ENCODE data around the gene GPAM. TPM values are rescaled to one million over a fixed set of nuclear protein-coding genes. Genes with fewer than 3 reads are reported as not detected.

The GPAM gene
- total RNA-seq, 1 donor from 2014 or later = 34.0 TPM

DNA sequence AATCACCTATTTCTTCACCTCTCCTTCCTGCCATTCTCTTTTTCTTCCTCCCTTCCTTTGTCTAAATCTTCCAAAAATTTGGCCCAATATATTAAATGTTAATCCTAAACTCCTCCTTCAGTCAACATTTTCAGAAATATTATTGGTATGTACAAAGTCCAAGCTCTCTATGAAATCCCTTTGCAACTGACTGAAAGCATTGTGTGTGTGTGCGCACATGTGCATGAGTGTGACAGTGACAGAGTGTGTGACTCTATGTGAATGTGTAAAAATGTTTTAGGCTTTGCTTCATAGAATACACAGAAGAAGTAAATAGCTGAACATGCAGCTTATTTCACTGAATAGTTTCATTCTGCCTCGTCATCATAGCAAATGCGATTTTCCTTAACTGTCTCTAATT, 7.0 kb downstream of the GPAM start:
- Histone ChIP-seq H3K4me1 (no peaks in the 10 kb centered on the region), H3K9me3 (no peaks in the 10 kb centered on the region), H3K27me3 (no peaks in the 10 kb centered on the region), H3K4me3 (no peak overlapping the region), H3K36me3 (peaks cover 87% of the 10 kb centered on the region), H3K27ac (no peak overlapping the region)
- DNase-seq (no peak), ATAC-seq (no peak)
- TF ChIP-seq, protein P1, sequence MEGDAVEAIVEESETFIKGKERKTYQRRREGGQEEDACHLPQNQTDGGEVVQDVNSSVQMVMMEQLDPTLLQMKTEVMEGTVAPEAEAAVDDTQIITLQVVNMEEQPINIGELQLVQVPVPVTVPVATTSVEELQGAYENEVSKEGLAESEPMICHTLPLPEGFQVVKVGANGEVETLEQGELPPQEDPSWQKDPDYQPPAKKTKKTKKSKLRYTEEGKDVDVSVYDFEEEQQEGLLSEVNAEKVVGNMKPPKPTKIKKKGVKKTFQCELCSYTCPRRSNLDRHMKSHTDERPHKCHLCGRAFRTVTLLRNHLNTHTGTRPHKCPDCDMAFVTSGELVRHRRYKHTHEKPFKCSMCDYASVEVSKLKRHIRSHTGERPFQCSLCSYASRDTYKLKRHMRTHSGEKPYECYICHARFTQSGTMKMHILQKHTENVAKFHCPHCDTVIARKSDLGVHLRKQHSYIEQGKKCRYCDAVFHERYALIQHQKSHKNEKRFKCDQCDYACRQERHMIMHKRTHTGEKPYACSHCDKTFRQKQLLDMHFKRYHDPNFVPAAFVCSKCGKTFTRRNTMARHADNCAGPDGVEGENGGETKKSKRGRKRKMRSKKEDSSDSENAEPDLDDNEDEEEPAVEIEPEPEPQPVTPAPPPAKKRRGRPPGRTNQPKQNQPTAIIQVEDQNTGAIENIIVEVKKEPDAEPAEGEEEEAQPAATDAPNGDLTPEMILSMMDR (IDR thresholded peaks at IDR 0.05) = no peak
- intact Hi-C loops (cut with DNase I) = no loop called here

DNA sequence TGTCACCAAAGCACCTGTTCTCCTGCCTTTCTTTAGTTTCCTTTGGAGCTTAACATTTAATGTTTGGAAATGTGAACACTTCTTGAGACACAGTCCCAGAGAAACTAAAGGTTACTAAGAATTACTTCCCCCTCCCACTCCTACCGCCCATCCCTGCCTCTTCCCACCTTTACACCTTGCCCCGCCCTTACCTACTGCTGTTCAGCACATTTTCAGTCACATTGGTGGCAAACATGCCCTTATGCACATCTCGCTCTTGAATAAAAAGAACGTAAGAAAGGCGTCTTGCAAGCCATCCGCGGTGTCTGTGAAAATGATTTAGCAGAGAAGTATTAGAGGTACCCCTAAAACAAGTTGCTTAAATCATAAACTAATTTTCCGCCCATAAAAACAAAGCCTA, 8.2 kb downstream of the GPAM start:
- Histone ChIP-seq H3K4me1 (no peaks in the 10 kb centered on the region), H3K27me3 (no peaks in the 10 kb centered on the region), H3K9me3 (no peaks in the 10 kb centered on the region), H3K27ac (no peak overlapping the region), H3K36me3 (peaks cover 92% of the 10 kb centered on the region), H3K4me3 (no peak overlapping the region)
- intact Hi-C loops (cut with DNase I) = no loop called here
- no peak for DNase-seq
- TF ChIP-seq, protein P1 (IDR thresholded peaks at IDR 0.05) = no peak
- ATAC-seq = no peak

GRCh38 chr10:112173206-112173605, 10.4 kb downstream of the GPAM start:
- Histone ChIP-seq H3K36me3 (peaks cover 94% of the 10 kb centered on the region), H3K4me3 (no peak overlapping the region), H3K27ac (no peak overlapping the region), H3K9me3 (no peaks in the 10 kb centered on the region), H3K4me1 (no peaks in the 10 kb centered on the region), H3K27me3 (no peaks in the 10 kb centered on the region)
- TF ChIP-seq, protein P1 (IDR thresholded peaks at IDR 0.05) = no peak
- no peak for DNase-seq
- ATAC-seq = no peak
- intact Hi-C loops (cut with DNase I) = no loop called here

DNA sequence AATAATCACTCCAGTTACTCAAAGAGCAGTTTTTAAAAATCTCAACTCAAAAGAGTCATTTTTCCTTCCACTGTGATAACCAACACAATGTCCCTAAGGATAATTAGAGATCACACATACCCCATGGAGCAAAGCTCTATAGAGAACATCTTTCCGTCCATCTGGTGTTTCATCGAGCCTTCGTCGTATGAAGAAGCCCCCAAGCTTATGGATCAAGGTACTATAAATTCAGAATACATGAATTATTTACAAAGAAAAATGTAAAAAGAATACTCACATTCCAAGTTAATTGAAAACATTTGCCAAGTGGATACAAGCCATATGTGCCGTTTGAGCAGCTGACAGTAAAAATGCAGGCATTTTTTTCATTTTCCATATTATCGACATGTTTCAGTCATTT, 14.8 kb downstream of the GPAM start:
- Histone ChIP-seq H3K36me3 (peaks cover 99% of the 10 kb centered on the region), H3K27me3 (no peaks in the 10 kb centered on the region)
- intact Hi-C loops (cut with DNase I) = no loop called here

GRCh38 chr10:112166800-112167199, 16.8 kb downstream of the GPAM start:
- TF ChIP-seq, protein P1 (IDR thresholded peaks at IDR 0.05) = no peak
- H3K4me3 ChIP-seq = no peak overlapping the region
- no peaks in the 10 kb centered on the region for H3K27me3 ChIP-seq
- DNase-seq = no peak
- H3K9me3 ChIP-seq = no peaks in the 10 kb centered on the region
- intact Hi-C loops (cut with DNase I) = no loop called here
- ATAC-seq = no peak
- H3K4me1 ChIP-seq = no peaks in the 10 kb centered on the region
- H3K36me3 ChIP-seq = peaks cover 99% of the 10 kb centered on the region
- no peak overlapping the region for H3K27ac ChIP-seq

More for the DNA sequence above, 14.8 kb downstream of the GPAM start:
- DNase-seq (no peak), ATAC-seq (no peak)
- Histone ChIP-seq H3K4me3 (no peak overlapping the region), H3K4me1 (no peaks in the 10 kb centered on the region), H3K9me3 (no peaks in the 10 kb centered on the region), H3K27ac (no peak overlapping the region)
- TF ChIP-seq, protein P1 (IDR thresholded peaks at IDR 0.05) = no peak

Measured in upper lobe of right lung (tissue), 1 donor.